ENCODE measurements around the gene MEN1.

Gene MEN1

DNA sequence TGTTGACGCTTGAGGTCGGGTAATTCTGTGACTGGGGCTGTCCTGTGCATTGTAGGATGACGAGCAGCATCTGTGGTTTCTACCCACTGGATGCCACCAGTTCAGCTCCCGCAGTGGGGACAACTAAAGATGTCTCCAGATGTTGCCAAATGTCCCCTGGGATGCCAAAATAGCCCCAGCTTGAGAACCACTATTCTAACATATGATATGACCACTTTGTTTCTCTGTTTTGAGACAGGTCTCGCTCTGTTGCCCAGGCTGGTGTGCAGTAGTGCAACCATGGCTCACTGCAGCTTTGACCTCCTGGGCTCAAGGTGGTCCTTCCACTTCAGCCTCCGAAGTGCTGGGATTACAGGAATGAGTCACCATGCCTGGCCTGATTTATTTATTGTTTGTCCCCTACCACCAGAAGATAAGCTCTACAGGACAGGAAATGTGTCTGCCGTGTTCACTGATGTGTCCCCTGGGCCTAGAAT, 4.4 kb upstream of the MEN1 start:
- TF ChIP-seq, protein P1, sequence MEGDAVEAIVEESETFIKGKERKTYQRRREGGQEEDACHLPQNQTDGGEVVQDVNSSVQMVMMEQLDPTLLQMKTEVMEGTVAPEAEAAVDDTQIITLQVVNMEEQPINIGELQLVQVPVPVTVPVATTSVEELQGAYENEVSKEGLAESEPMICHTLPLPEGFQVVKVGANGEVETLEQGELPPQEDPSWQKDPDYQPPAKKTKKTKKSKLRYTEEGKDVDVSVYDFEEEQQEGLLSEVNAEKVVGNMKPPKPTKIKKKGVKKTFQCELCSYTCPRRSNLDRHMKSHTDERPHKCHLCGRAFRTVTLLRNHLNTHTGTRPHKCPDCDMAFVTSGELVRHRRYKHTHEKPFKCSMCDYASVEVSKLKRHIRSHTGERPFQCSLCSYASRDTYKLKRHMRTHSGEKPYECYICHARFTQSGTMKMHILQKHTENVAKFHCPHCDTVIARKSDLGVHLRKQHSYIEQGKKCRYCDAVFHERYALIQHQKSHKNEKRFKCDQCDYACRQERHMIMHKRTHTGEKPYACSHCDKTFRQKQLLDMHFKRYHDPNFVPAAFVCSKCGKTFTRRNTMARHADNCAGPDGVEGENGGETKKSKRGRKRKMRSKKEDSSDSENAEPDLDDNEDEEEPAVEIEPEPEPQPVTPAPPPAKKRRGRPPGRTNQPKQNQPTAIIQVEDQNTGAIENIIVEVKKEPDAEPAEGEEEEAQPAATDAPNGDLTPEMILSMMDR (IDR thresholded peaks at IDR 0.05; ENCODE audit: low read depth, low read length, missing control alignments): no peak
- peak; percentile 74 for DNase-seq (ENCODE audit: low read depth)
- no peak overlapping the region for H3K4me3 ChIP-seq (ENCODE audit: low read depth, low read length)

DNA sequence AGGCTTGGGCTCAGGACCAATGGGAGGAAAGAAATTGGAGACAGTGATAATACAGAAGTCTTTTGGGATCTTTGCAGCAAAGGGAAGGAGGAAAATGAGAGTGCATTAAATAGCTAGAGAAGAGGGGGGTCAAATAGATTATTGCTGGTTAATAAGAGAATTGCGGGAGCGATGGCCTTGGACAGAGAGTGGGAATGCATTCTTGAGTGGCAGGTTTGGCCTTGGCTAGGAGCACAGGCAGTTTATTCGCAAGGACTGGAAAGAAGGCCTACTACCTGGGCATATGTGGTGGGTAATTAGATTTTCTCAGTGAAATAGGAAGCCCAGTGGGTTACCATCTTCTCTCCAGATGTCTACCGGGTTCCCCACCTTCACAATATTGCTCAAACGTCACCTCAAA, 3.5 kb upstream of the MEN1 start:
- TF ChIP-seq, protein P1 (IDR thresholded peaks at IDR 0.05; ENCODE audit: low read depth, low read length, missing control alignments): no peak

DNA sequence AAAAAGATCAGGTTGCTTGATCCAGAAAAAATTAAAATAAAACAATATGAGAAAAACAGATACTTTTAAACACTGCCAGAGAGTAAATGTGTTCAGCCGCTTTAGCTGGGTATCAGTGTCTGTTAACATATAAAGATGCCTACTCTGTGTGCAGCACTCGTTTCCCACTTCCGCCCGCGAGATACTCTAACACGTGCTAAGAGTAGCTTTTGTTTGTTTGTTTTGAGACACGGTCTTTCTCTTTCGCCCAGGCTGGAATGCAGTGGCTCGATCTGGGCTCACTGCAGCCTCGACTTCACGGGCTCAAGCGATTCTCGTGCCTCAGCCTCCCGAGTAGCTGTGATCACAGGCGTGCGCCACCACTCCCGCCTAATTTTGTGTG, 531 bp upstream of the MEN1 start:
- peak overlapping the region; percentile 85 for H3K4me3 ChIP-seq (ENCODE audit: low read depth, low read length)
- DNase-seq (ENCODE audit: low read depth): no peak
- TF ChIP-seq, protein P1 (IDR thresholded peaks at IDR 0.05; ENCODE audit: low read depth, low read length, missing control alignments): no peak

More for the DNA sequence above, 3.5 kb upstream of the MEN1 start:
- no peak for DNase-seq (ENCODE audit: low read depth)
- H3K4me3 ChIP-seq (ENCODE audit: low read depth, low read length): no peak overlapping the region

DNA sequence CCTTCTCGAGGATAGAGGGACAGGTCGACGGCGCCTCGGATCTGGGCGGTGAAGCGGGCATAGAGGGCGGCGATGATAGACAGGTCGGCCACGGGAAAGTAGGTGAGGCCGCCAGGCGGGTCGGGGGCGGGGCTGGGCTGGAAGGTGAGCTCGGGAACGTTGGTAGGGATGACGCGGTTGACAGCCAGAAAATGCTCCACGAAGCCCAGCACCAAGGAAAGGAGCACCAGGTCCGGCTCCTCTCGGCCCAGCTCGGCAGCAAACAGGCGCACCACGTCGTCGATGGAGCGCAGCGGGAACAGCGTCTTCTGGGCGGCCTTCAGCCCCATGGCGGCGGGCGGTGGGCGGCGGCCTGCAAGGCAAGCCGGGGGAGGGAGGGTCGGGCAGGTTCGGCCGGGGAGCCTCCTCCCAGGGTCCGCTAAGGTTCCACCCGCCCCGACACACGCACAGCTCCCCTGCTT, 540 bp downstream of the MEN1 start:
- DNase-seq (ENCODE audit: low read depth): no peak
- TF ChIP-seq, protein P1 (IDR thresholded peaks at IDR 0.05; ENCODE audit: low read depth, low read length, missing control alignments): no peak
- H3K4me3 ChIP-seq (ENCODE audit: low read depth, low read length): peak overlapping the region; percentile 85

DNA sequence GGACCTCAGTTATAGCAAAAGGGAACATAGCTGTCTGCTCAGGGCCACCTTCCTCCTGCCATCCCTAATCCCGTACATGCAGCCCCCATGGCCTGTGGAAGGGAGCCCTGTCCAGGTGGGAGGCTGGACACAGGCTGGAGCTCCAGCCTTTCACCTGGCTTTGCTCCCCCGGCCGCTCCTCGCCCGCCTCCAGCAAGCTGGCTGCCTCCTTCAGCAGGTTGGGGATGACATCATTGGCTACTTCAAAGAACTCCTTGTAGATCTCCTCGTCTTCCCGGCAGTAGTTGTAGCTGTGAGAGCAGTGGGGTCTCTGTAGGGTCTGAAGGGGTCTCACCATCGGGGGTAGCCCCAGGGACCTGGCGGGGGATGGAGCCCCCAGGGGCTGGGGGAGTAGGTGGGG, 4.9 kb downstream of the MEN1 start:
- H3K4me3 ChIP-seq (ENCODE audit: low read depth, low read length): no peak overlapping the region
- TF ChIP-seq, protein P1 (IDR thresholded peaks at IDR 0.05; ENCODE audit: low read depth, low read length, missing control alignments): no peak
- DNase-seq (ENCODE audit: low read depth): no peak

DNA sequence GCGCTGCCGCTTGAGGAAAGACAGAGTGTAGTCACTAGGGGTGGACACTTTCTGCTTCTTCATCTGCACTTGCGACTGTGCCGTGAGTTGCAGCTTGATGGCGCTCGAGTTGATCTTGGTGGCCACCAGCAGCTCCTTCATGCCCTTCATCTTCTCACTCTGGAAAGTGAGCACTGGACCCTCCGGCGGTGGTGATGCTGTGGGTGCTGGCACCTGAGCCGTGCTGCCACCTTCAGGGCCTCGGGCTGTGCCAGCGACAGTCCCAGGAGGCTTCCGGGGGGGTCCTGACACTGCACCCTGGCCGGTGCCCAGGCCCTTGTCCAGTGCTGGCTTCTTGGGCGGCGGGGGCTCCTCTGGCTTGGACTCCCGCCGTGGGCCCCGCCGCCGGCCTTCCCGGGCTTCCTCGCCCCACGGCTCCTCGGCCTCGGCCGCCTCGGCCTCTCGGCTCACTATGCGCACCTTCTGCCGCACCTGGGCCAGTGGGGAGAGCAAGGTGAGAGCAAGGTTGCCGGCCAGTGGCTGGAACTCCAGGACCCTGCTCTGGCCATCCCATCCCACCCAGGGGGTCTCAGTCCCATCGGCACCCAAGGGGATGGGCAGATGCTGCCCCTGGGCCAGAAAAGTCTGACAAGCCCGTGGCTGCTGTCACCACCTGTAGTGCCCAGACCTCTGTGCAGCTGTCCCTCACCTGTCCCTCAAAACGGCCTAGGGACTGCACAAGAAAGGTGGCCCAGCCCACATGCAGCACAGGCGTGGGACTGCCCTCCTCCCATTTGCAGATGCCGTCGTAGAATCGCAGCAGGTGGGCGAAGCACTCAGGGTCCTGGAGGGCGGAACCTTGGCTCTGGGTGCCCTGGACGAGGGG, 5.8 kb downstream of the MEN1 start:
- DNase-seq (ENCODE audit: low read depth): no peak
- H3K4me3 ChIP-seq (ENCODE audit: low read depth, low read length): no peak overlapping the region
- TF ChIP-seq, protein P1 (IDR thresholded peaks at IDR 0.05; ENCODE audit: low read depth, low read length, missing control alignments): no peak
